Measurements from ENCODE around the gene TSACC.
A peak's percentile ranks its signal among the peaks of the same experiment; 100 is the strongest.
"Not testable (repeated sequence)": the region's sequence is repeated elsewhere in the genome, so short reads cannot be mapped to it uniquely, and the experiment has no call there.

TSACC gene

GRCh38 chr1:156359973-156360372 lies 21.6 kb downstream of the TSACC start:
- H3K4me1 ChIP-seq (ENCODE audit: control insufficient read depth in 5 of 5, insufficient read depth in 5 of 5, low read length in 5 of 5), result peaks cover 0 to 5% (median 0%) of the 10 kb centered on the region in 5 donors
- no peaks in the 10 kb centered on the region for H3K36me3 ChIP-seq (ENCODE audit: control insufficient read depth in 5 of 5, insufficient read depth in 5 of 5, low read length in 5 of 5)
- no peaks in the 10 kb centered on the region for H3K9me3 ChIP-seq (ENCODE audit: control insufficient read depth in 5 of 5, low read length in 5 of 5)
- no peak overlapping the region for H3K27ac ChIP-seq (ENCODE audit: low read depth, low read length)
- no peak overlapping the region for H3K9ac ChIP-seq (ENCODE audit: low read length in 5 of 5)
- H3K4me3 ChIP-seq (ENCODE audit: low read depth in 1 of 5, low read length in 5 of 5), result no peak overlapping the region
- H3K27me3 ChIP-seq (ENCODE audit: control insufficient read depth in 5 of 5, insufficient read depth in 4 of 5, low read length in 5 of 5), result peaks cover 18 to 23% (median 18%) of the 10 kb centered on the region in 5 donors

GRCh38 chr1:156360534-156360933 lies 22.2 kb downstream of the TSACC start:
- H3K4me1 ChIP-seq (ENCODE audit: control insufficient read depth in 5 of 5, insufficient read depth in 5 of 5, low read length in 5 of 5), result peaks cover 0 to 5% (median 0%) of the 10 kb centered on the region in 5 donors
- no peaks in the 10 kb centered on the region for H3K36me3 ChIP-seq (ENCODE audit: control insufficient read depth in 5 of 5, insufficient read depth in 5 of 5, low read length in 5 of 5)
- no peak overlapping the region for H3K9ac ChIP-seq (ENCODE audit: low read length in 5 of 5)
- no peak overlapping the region for H3K4me3 ChIP-seq (ENCODE audit: low read depth in 1 of 5, low read length in 5 of 5)
- H3K9me3 ChIP-seq (ENCODE audit: control insufficient read depth in 5 of 5, low read length in 5 of 5), result no peaks in the 10 kb centered on the region
- no peak overlapping the region for H3K27ac ChIP-seq (ENCODE audit: low read depth, low read length)
- H3K27me3 ChIP-seq (ENCODE audit: control insufficient read depth in 5 of 5, insufficient read depth in 4 of 5, low read length in 5 of 5), result peaks cover 18 to 23% (median 18%) of the 10 kb centered on the region in 5 donors

GRCh38 chr1:156365754-156366153 lies 27.4 kb downstream of the TSACC start:
- H3K27me3 ChIP-seq (ENCODE audit: control insufficient read depth in 5 of 5, insufficient read depth in 4 of 5, low read length in 5 of 5), result peaks cover 0 to 20% (median 16%) of the 10 kb centered on the region in 5 donors
- no peak overlapping the region for H3K4me3 ChIP-seq (ENCODE audit: low read depth in 1 of 5, low read length in 5 of 5)
- H3K36me3 ChIP-seq (ENCODE audit: control insufficient read depth in 5 of 5, insufficient read depth in 5 of 5, low read length in 5 of 5), result no peaks in the 10 kb centered on the region
- no peak overlapping the region for H3K9ac ChIP-seq (ENCODE audit: low read length in 5 of 5)
- peaks cover 0 to 10% (median 8%) of the 10 kb centered on the region in 5 donors for H3K4me1 ChIP-seq (ENCODE audit: control insufficient read depth in 5 of 5, insufficient read depth in 5 of 5, low read length in 5 of 5)
- no peak overlapping the region for H3K27ac ChIP-seq (ENCODE audit: low read depth, low read length)
- H3K9me3 ChIP-seq (ENCODE audit: control insufficient read depth in 5 of 5, low read length in 5 of 5), result no peaks in the 10 kb centered on the region

- Histone ChIP-seq H3K4me3 (ENCODE audit: low read depth in 1 of 5, low read length in 5 of 5) (no peak overlapping the region), H3K27ac (ENCODE audit: low read depth, low read length) (no peak overlapping the region), H3K9ac (ENCODE audit: low read length in 5 of 5) (no peak overlapping the region), H3K4me1 (ENCODE audit: control insufficient read depth in 5 of 5, insufficient read depth in 5 of 5, low read length in 5 of 5) (peaks cover 0 to 15% (median 12%) of the 10 kb centered on the region in 5 donors), H3K9me3 (ENCODE audit: control insufficient read depth in 5 of 5, low read length in 5 of 5) (no peaks in the 10 kb centered on the region), H3K36me3 (ENCODE audit: control insufficient read depth in 5 of 5, insufficient read depth in 5 of 5, low read length in 5 of 5) (no peaks in the 10 kb centered on the region), H3K27me3 (ENCODE audit: control insufficient read depth in 5 of 5, insufficient read depth in 4 of 5, low read length in 5 of 5) (peaks cover 0 to 20% (median 16%) of the 10 kb centered on the region in 5 donors)
Measured at GRCh38 chr1:156366378-156367166, 28.2 kb downstream of the TSACC start.

- peaks cover 0 to 23% (median 16%) of the 10 kb centered on the region in 5 donors for H3K27me3 ChIP-seq (ENCODE audit: control insufficient read depth in 5 of 5, insufficient read depth in 4 of 5, low read length in 5 of 5)
- peaks cover 0 to 21% (median 18%) of the 10 kb centered on the region in 5 donors for H3K4me1 ChIP-seq (ENCODE audit: control insufficient read depth in 5 of 5, insufficient read depth in 5 of 5, low read length in 5 of 5)
- no peaks in the 10 kb centered on the region for H3K36me3 ChIP-seq (ENCODE audit: control insufficient read depth in 5 of 5, insufficient read depth in 5 of 5, low read length in 5 of 5)
- H3K4me3 ChIP-seq (ENCODE audit: low read depth in 1 of 5, low read length in 5 of 5), result no peak overlapping the region
- no peaks in the 10 kb centered on the region for H3K9me3 ChIP-seq (ENCODE audit: control insufficient read depth in 5 of 5, low read length in 5 of 5)
- no peak overlapping the region for H3K27ac ChIP-seq (ENCODE audit: low read depth, low read length)
- no peak overlapping the region for H3K9ac ChIP-seq (ENCODE audit: low read length in 5 of 5)
Measured at GRCh38 chr1:156367383-156368156, 29.2 kb downstream of the TSACC start.

GRCh38 chr1:156368157-156368658 lies 29.9 kb downstream of the TSACC start:
- Histone ChIP-seq H3K9me3 (ENCODE audit: control insufficient read depth in 5 of 5, low read length in 5 of 5) (no peaks in the 10 kb centered on the region), H3K36me3 (ENCODE audit: control insufficient read depth in 5 of 5, insufficient read depth in 5 of 5, low read length in 5 of 5) (no peaks in the 10 kb centered on the region), H3K4me3 (ENCODE audit: low read depth in 1 of 5, low read length in 5 of 5) (no peak overlapping the region), H3K27me3 (ENCODE audit: control insufficient read depth in 5 of 5, insufficient read depth in 4 of 5, low read length in 5 of 5) (peaks cover 0 to 23% (median 16%) of the 10 kb centered on the region in 5 donors), H3K4me1 (ENCODE audit: control insufficient read depth in 5 of 5, insufficient read depth in 5 of 5, low read length in 5 of 5) (peaks cover 0 to 21% (median 18%) of the 10 kb centered on the region in 5 donors), H3K9ac (ENCODE audit: low read length in 5 of 5) (no peak overlapping the region), H3K27ac (ENCODE audit: low read depth, low read length) (no peak overlapping the region)

- peak within 1 kb of the TSS; percentile 30 to 64 (median 51) for H3K4me3 ChIP-seq (ENCODE audit: low read depth in 1 of 5, low read length in 5 of 5)
- no peaks in the 10 kb centered on the region for H3K36me3 ChIP-seq (ENCODE audit: control insufficient read depth in 5 of 5, insufficient read depth in 5 of 5, low read length in 5 of 5)
- H3K4me1 ChIP-seq (ENCODE audit: control insufficient read depth in 5 of 5, insufficient read depth in 5 of 5, low read length in 5 of 5), result peaks cover 0 to 21% (median 18%) of the 10 kb centered on the region in 5 donors
- H3K9me3 ChIP-seq (ENCODE audit: control insufficient read depth in 5 of 5, low read length in 5 of 5), result no peaks in the 10 kb centered on the region
- H3K27me3 ChIP-seq (ENCODE audit: control insufficient read depth in 5 of 5, insufficient read depth in 4 of 5, low read length in 5 of 5), result peaks cover 0 to 24% (median 16%) of the 10 kb centered on the region in 5 donors
- no peak within 1 kb of the TSS for H3K27ac ChIP-seq (ENCODE audit: low read depth, low read length)
- H3K9ac ChIP-seq (ENCODE audit: low read length in 5 of 5), result peak within 1 kb of the TSS in 2 of 5 donors; percentile 23 to 67
Measured at GRCh38 chr1:156368889-156369684, 30.8 kb downstream of the TSACC start, which contains the start of gene RHBG. TSS of gene RHBG (plus strand) at chr1:156369211. CDS start at chr1:156369250, 39 bp downstream.

GRCh38 chr1:156369685-156370286 lies 31.5 kb downstream of the TSACC start:
- Histone ChIP-seq H3K27me3 (ENCODE audit: control insufficient read depth in 5 of 5, insufficient read depth in 4 of 5, low read length in 5 of 5) (peaks cover 0 to 18% (median 16%) of the 10 kb centered on the region in 5 donors), H3K4me1 (ENCODE audit: control insufficient read depth in 5 of 5, insufficient read depth in 5 of 5, low read length in 5 of 5) (peaks cover 0 to 21% (median 18%) of the 10 kb centered on the region in 5 donors), H3K4me3 (ENCODE audit: low read depth in 1 of 5, low read length in 5 of 5) (peak overlapping the region in 1 of 5 donors; percentile 64)
- H3K9ac ChIP-seq (ENCODE audit: low read length in 5 of 5); H3K9me3 ChIP-seq (ENCODE audit: control insufficient read depth in 5 of 5, low read length in 5 of 5); H3K36me3 ChIP-seq (ENCODE audit: control insufficient read depth in 5 of 5, insufficient read depth in 5 of 5, low read length in 5 of 5); H3K27ac ChIP-seq (ENCODE audit: low read depth, low read length): not testable (repeated sequence)

- H3K9me3 ChIP-seq (ENCODE audit: control insufficient read depth in 5 of 5, low read length in 5 of 5), result no peaks in the 10 kb centered on the region
- no peak overlapping the region for H3K27ac ChIP-seq (ENCODE audit: low read depth, low read length)
- H3K9ac ChIP-seq (ENCODE audit: low read length in 5 of 5), result no peak overlapping the region
- peaks cover 0 to 25% (median 21%) of the 10 kb centered on the region in 5 donors for H3K4me1 ChIP-seq (ENCODE audit: control insufficient read depth in 5 of 5, insufficient read depth in 5 of 5, low read length in 5 of 5)
- H3K36me3 ChIP-seq (ENCODE audit: control insufficient read depth in 5 of 5, insufficient read depth in 5 of 5, low read length in 5 of 5), result no peaks in the 10 kb centered on the region
- H3K4me3 ChIP-seq (ENCODE audit: low read depth in 1 of 5, low read length in 5 of 5), result no peak overlapping the region
- H3K27me3 ChIP-seq (ENCODE audit: control insufficient read depth in 5 of 5, insufficient read depth in 4 of 5, low read length in 5 of 5), result peaks cover 0 to 16% (median 12%) of the 10 kb centered on the region in 5 donors
Measured at GRCh38 chr1:156371553-156372264, 33.4 kb downstream of the TSACC start.
